Measurements from ENCODE around the gene FAM227A. TPM values are rescaled to one million over a fixed set of nuclear protein-coding genes. Genes with fewer than 3 reads are reported as not detected.

FAM227A gene
- total and polyA plus RNA-seq, 2 of the 13 experiments (the other 11 are each of a cell fraction or from before 2014, with no cell fraction given), result 1.0 to 1.5 TPM

DNA sequence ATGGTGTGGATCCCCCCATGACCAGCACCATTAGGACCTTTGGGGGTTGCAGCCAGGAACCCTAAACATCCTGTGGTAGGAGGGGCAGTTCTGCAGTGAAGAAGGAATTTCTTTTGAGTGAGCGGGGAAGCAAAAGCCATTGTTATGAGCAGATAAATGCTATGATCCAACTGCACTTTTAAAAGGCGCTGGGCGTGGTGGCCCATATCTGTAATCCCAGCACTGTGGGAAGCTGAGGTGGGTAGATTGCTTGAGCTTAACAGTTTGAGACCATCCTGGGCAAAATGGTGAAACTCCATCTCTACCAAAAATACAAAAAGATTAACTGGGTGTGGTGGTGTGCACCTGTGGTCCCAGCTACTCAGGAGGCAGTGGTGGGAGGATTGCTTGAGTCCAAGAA, 19.6 kb upstream of the FAM227A start:
- Histone ChIP-seq H3K27me3 (ENCODE audit: control insufficient read depth in 1 of 2, insufficient read depth in 2 of 2, low read length in 2 of 2) (no peaks in the 10 kb centered on the region), H3K79me2 (ENCODE audit: insufficient read depth, low read length) (no peaks in the 10 kb centered on the region), H3K9me3 (ENCODE audit: low read length) (no peaks in the 10 kb centered on the region), H3K4me3 (replicated peaks in 1 of 3; ENCODE audit: insufficient read depth in 1 of 3, low read depth in 2 of 3, low read length in 3 of 3) (no peak overlapping the region), H3K4me2 (ENCODE audit: low read depth, low read length) (no peak overlapping the region), H3K27ac (ENCODE audit: extremely low read length, insufficient read depth, low read length) (no peak overlapping the region), H3K36me3 (replicated peaks in 1 of 2; ENCODE audit: control insufficient read depth in 1 of 2, insufficient read depth in 2 of 2, low read length in 2 of 2) (peaks cover 4 to 8% of the 10 kb centered on the region in 2 experiments; a peak in 3 of 5 replicates), H3K9ac (ENCODE audit: insufficient read depth, low read depth, low read length) (no peak overlapping the region), H4K20me1 (ENCODE audit: insufficient read depth, low read length) (no peaks in the 10 kb centered on the region), H3K4me1 (ENCODE audit: insufficient read depth, low read length) (peaks cover 18% of the 10 kb centered on the region; the same call in 1 of the 2 replicates), H2AFZ (ENCODE audit: low read length) (no peak overlapping the region)
- intact Hi-C loops (cut with micrococcal nuclease; ENCODE audit: unreplicated experiment), result no loop called here
- TF ChIP-seq CHD2 (IDR thresholded peaks at IDR 0.05; ENCODE audit: low read depth, low read length) (no peak), ZZZ3 (CRISPR knock-in tag; IDR thresholded peaks at IDR 0.05; ENCODE audit: borderline replicate concordance) (no peak), SNAPC2 (CRISPR knock-in tag; IDR thresholded peaks at IDR 0.05) (no peak), SAFB2 (CRISPR knock-in tag; IDR thresholded peaks at IDR 0.05; ENCODE audit: borderline replicate concordance, low read depth) (no peak), RFX5 (IDR thresholded peaks at IDR 0.05; ENCODE audit: low read depth, low read length) (no peak), SMAD3 (CRISPR knock-in tag; IDR thresholded peaks at IDR 0.05) (no peak), ZNF839 (CRISPR knock-in tag; IDR thresholded peaks at IDR 0.05; ENCODE audit: borderline replicate concordance) (no peak), RCOR2 (CRISPR knock-in tag; IDR thresholded peaks at IDR 0.05) (no peak), SALL2 (CRISPR knock-in tag; IDR thresholded peaks at IDR 0.05) (no peak), MYNN (CRISPR knock-in tag; IDR thresholded peaks at IDR 0.05; ENCODE audit: low read depth) (no peak)
- TF ChIP-seq, protein P1, sequence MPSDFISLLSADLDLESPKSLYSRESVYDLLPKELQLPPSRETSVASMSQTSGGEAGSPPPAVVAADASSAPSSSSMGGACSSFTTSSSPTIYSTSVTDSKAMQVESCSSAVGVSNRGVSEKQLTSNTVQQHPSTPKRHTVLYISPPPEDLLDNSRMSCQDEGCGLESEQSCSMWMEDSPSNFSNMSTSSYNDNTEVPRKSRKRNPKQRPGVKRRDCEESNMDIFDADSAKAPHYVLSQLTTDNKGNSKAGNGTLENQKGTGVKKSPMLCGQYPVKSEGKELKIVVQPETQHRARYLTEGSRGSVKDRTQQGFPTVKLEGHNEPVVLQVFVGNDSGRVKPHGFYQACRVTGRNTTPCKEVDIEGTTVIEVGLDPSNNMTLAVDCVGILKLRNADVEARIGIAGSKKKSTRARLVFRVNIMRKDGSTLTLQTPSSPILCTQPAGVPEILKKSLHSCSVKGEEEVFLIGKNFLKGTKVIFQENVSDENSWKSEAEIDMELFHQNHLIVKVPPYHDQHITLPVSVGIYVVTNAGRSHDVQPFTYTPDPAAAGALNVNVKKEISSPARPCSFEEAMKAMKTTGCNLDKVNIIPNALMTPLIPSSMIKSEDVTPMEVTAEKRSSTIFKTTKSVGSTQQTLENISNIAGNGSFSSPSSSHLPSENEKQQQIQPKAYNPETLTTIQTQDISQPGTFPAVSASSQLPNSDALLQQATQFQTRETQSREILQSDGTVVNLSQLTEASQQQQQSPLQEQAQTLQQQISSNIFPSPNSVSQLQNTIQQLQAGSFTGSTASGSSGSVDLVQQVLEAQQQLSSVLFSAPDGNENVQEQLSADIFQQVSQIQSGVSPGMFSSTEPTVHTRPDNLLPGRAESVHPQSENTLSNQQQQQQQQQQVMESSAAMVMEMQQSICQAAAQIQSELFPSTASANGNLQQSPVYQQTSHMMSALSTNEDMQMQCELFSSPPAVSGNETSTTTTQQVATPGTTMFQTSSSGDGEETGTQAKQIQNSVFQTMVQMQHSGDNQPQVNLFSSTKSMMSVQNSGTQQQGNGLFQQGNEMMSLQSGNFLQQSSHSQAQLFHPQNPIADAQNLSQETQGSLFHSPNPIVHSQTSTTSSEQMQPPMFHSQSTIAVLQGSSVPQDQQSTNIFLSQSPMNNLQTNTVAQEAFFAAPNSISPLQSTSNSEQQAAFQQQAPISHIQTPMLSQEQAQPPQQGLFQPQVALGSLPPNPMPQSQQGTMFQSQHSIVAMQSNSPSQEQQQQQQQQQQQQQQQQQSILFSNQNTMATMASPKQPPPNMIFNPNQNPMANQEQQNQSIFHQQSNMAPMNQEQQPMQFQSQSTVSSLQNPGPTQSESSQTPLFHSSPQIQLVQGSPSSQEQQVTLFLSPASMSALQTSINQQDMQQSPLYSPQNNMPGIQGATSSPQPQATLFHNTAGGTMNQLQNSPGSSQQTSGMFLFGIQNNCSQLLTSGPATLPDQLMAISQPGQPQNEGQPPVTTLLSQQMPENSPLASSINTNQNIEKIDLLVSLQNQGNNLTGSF (CRISPR knock-in tag; IDR thresholded peaks at IDR 0.05), result no peak
- CTCF ChIA-PET (ENCODE audit: low intra/inter-chr PET ratio, low total read pairs), result no interaction called here
- POLR2A ChIA-PET, result no interaction called here
- 98% methylated on average over 3 of the region's 3 CpGs for WGBS (ENCODE audit: low lambda C conversion rate)
- ATAC-seq (no peak), DNase-seq (ENCODE audit: low spot score) (no peak), FAIRE-seq (no peak)
- no TSS peak for BruUV-seq (replicated peaks)
- in situ Hi-C loops (cut with HindIII; ENCODE audit: extremely low pct_ligation_motif_present, low pct_unique_long_range_greater_than_20kb), result no loop called here

Measured in HepG2 (cell line).